Kidney (tissue), 14 donors: ENCODE data around the gene CAPNS2. TPM values are rescaled to one million over a fixed set of nuclear protein-coding genes. Genes with fewer than 3 reads are reported as not detected.

Source experiments
- DNase-seq, 5 donors: peaks; one replicate each; pipeline ENCODE4 v3.0.0-alpha.2; 2013 to 2020
- FAIRE-seq: peaks from 2 replicates; lab custom pipeline; 2012; peaks lifted over from hg19 to GRCh38; lab: Jason Lieb, UNC
- H3K27ac ChIP-seq, 2 donors: one replicate each; pipeline ENCODE4 v1.7.0; 2013; ENCODE audit warnings: low read depth in 2 of 2, low read length in 2 of 2, inconsistent platforms in 1 of 2
- H3K27me3 ChIP-seq: one replicate; pipeline ENCODE4 v1.7.1; 2013; ENCODE audit warnings: low read length, inconsistent platforms; ENCODE audit not compliant: control insufficient read depth, insufficient read depth
- H3K36me3 ChIP-seq, 3 donors: one replicate each; pipeline versions ENCODE4 v1.7.0 to v1.7.1; 2013; ENCODE audit warnings: low read length in 3 of 3, control low read depth in 1 of 3, inconsistent platforms in 1 of 3; ENCODE audit not compliant: insufficient read depth in 3 of 3, control insufficient read depth in 2 of 3
- H3K4me1 ChIP-seq, 3 donors: one replicate each; pipeline versions ENCODE4 v1.7.0 to v1.7.1; 2013; ENCODE audit warnings: low read length in 3 of 3, inconsistent platforms in 1 of 3, low read depth in 1 of 3; ENCODE audit not compliant: control insufficient read depth in 2 of 3, insufficient read depth in 2 of 3
- H3K4me3 ChIP-seq, 3 donors: one replicate each; pipeline versions ENCODE4 v1.7.0 to v1.8.1; 2013; ENCODE audit warnings: low read length in 3 of 3, control low read depth in 1 of 3, inconsistent platforms in 1 of 3
- H3K9ac ChIP-seq, 3 donors: one replicate each; pipeline versions ENCODE4 v1.7.0 to v1.7.1; 2013; ENCODE audit warnings: low read length in 3 of 3, control low read depth in 1 of 3, inconsistent platforms in 1 of 3
- H3K9me3 ChIP-seq, 3 donors: one replicate each; pipeline versions ENCODE4 v1.7.0 to v1.7.1; 2013; ENCODE audit warnings: low read length in 3 of 3, control low read depth in 1 of 3, inconsistent platforms in 1 of 3; ENCODE audit not compliant: control insufficient read depth in 2 of 3, insufficient read depth in 1 of 3
- intact Hi-C: fragments of 100-400 bp; cut with DNase I; formaldehyde crosslinking; loops from one replicate; pipeline ENCODE4 v1.11.1; 2022
- polyA plus RNA-seq: library from polyadenylated mRNA; stranded (reverse); fragments of 350-450 nt; fragmentation: Illumina TruSeq; extraction: RNeasy Lipid Tissue Mini Kit (QIAGEN cat#74804); gene quantifications from one replicate; pipeline ENCODE4 v1.2.3, GENCODE V29; 2014; ENCODE audit warnings: low read depth, low replicate concordance; ENCODE audit not compliant: insufficient read depth
- total RNA-seq: library from RNA; stranded (reverse); fragmentation: NEBNext Ultra II Directional; extraction: Animal tissue kit (Norgen Biotek cat#: 25700); gene quantifications from one replicate; pipeline ENCODE4 v1.2.1, GENCODE V29; 2021
- TF ChIP-seq, protein P1 (sequence below): IDR thresholded peaks from 3 replicates; pipeline ENCODE4 v1.5.1; 2012; ENCODE audit warnings: mild to moderate bottlenecking, moderate library complexity, borderline replicate concordance; ENCODE audit not compliant: insufficient read depth; ENCODE audit errors: extremely low read depth
- donor health status: control.
- donor health status: control.
- donor health status: control.
- donor health status: control.
- donor health status: control.
- donor health status: DM: yes; HTN: yes; CAD: no.
- donor health status: Normal renal cell carcinoma (clear cell type).

The CAPNS2 gene
- total and polyA plus RNA-seq, 2 donors from 2014 or later: 0.85 TPM; not detected in 1

DNA sequence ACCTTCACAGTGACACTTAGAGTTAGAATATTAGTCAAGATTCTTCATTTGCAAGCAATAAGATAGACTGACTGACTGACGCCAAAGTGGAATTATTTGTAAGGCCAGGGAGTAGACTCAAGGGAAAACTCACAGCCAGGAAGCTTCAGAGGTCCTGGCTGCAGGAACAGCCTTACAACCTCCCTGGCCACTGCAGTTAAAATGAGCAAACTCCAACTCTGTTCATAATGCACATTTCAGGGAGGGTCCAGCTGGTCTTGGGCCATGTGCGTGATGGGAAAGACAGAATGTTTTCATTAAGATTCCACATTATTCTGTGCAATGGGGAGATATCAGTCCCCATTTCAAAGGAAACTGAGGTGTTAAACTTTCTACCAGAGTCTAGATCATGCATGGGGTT is 9.9 kb downstream of the CAPNS2 start:
- intact Hi-C loops: no loop called here
- Histone ChIP-seq H3K9ac (no peak overlapping the region), H3K27ac (no peak overlapping the region), H3K36me3 (peaks cover 0 to 7% (median 5%) of the 10 kb centered on the region in 3 donors), H3K4me1 (no peaks in the 10 kb centered on the region), H3K4me3 (no peak overlapping the region), H3K9me3 (no peaks in the 10 kb centered on the region), H3K27me3 (no peaks in the 10 kb centered on the region)
- DNase-seq (no peak), FAIRE-seq (no peak)
- TF ChIP-seq, protein P1, sequence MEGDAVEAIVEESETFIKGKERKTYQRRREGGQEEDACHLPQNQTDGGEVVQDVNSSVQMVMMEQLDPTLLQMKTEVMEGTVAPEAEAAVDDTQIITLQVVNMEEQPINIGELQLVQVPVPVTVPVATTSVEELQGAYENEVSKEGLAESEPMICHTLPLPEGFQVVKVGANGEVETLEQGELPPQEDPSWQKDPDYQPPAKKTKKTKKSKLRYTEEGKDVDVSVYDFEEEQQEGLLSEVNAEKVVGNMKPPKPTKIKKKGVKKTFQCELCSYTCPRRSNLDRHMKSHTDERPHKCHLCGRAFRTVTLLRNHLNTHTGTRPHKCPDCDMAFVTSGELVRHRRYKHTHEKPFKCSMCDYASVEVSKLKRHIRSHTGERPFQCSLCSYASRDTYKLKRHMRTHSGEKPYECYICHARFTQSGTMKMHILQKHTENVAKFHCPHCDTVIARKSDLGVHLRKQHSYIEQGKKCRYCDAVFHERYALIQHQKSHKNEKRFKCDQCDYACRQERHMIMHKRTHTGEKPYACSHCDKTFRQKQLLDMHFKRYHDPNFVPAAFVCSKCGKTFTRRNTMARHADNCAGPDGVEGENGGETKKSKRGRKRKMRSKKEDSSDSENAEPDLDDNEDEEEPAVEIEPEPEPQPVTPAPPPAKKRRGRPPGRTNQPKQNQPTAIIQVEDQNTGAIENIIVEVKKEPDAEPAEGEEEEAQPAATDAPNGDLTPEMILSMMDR: no peak

DNA sequence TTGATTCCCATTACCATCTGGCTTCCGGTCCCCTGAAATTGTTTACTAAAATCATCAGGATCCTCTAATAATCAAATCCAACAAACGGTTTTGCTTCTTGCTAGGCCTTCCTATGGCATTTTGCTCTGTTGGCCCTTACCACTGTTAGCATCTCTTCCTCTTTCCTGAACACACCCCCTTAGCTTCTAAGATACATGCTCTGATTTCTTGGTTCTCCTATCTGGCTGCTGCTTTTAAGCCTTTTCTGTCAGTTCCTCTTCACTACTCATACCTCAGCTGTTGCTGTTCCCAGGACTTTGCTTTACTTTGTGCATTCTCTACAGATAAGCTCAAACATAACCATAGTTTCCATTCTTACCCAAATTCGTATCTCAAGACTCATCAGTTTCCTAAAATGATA is 11.4 kb downstream of the CAPNS2 start:
- Histone ChIP-seq H3K4me3 (no peak overlapping the region), H3K36me3 (peaks cover 0 to 7% (median 5%) of the 10 kb centered on the region in 3 donors), H3K4me1 (no peaks in the 10 kb centered on the region), H3K9me3 (no peaks in the 10 kb centered on the region), H3K27ac (no peak overlapping the region), H3K9ac (no peak overlapping the region), H3K27me3 (no peaks in the 10 kb centered on the region)
- FAIRE-seq (no peak), DNase-seq (no peak)
- TF ChIP-seq, protein P1: no peak
- intact Hi-C loops: no loop called here

DNA sequence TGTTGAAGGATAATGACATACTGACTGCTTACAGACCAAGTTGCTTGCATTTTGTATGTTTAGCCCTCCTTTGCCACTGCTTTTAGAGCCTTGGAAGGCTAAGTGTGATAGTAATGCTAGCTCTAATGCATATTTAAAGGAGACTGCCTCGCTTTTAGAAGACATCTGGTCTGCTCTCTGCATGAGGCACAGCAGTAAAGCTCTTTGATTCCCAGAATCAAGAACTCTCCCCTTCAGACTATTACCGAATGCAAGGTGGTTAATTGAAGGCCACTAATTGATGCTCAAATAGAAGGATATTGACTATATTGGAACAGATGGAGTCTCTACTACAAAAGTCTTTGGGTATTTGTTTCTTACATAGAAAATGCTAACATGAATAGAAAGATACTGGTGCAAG is 19.1 kb downstream of the CAPNS2 start:
- Histone ChIP-seq H3K27ac (no peak overlapping the region), H3K36me3 (no peaks in the 10 kb centered on the region), H3K27me3 (no peaks in the 10 kb centered on the region), H3K4me1 (no peaks in the 10 kb centered on the region), H3K4me3 (no peak overlapping the region), H3K9ac (no peak overlapping the region), H3K9me3 (no peaks in the 10 kb centered on the region)
- TF ChIP-seq, protein P1: no peak
- intact Hi-C loops: no loop called here
- DNase-seq: no peak
- no peak for FAIRE-seq

DNA sequence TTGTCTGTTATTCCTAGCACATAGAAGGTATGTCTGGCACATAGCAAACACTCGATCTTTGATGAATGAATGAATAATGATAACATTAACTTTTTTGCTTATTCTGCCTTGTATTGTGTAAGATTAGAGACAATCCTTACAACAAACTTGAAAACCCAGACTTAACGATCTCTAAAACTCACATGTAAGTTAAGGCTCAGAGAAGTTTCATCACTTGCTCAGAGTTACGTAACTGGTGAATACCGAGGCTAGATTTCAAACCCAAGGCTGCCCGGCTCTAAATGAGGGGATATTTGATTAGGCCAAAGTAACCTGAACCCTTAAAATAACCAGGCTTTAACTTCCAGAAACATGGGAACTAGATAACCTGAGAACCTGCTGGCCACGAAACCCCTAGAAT is 22.3 kb downstream of the CAPNS2 start:
- H3K27me3 ChIP-seq: no peaks in the 10 kb centered on the region
- DNase-seq: no peak
- FAIRE-seq: no peak
- TF ChIP-seq, protein P1: no peak
- no peaks in the 10 kb centered on the region for H3K4me1 ChIP-seq
- H3K9ac ChIP-seq: no peak overlapping the region
- H3K36me3 ChIP-seq: no peaks in the 10 kb centered on the region
- H3K27ac ChIP-seq: no peak overlapping the region
- no peak overlapping the region for H3K4me3 ChIP-seq
- intact Hi-C loops: no loop called here
- no peaks in the 10 kb centered on the region for H3K9me3 ChIP-seq
